ENCODE measurements around the gene KIRREL1. TPM values are rescaled to one million over a fixed set of nuclear protein-coding genes. Genes with fewer than 3 reads are reported as not detected.

KIRREL1 gene
- total RNA-seq, 1 experiment from 2014 or later: 42.4 TPM

- ATAC-seq (no peak), DNase-seq (ENCODE audit: low spot score) (no peak)
- ChIA-PET CTCF (interaction anchor here (11.6 to 14.7 kb wide), 4 partner anchors 6 to 150 kb away, joined by 347 to 820 read pairs (median 459); partner anchors contain the start of gene KIRREL1), POLR2A (no interaction called here)
- Mint-ChIP-seq H3K4me3 (no peak overlapping the region), H3K36me3 (peaks cover 3% of the 10 kb centered on the region; the same call in 1 of the 2 replicates), H3K27ac (no peak overlapping the region), H3K9me3 (no peaks in the 10 kb centered on the region), H3K4me1 (peaks cover 57% of the 10 kb centered on the region), H3K27me3 (ENCODE audit: low read depth) (peaks cover 43% of the 10 kb centered on the region)
- TF ChIP-seq ELF4 (CRISPR knock-in tag; IDR thresholded peaks at IDR 0.05; ENCODE audit: low read depth) (no peak), TEAD1 (CRISPR knock-in tag; IDR thresholded peaks at IDR 0.05) (no peak), ATF1 (CRISPR knock-in tag; IDR thresholded peaks at IDR 0.05) (no peak), TEAD4 (CRISPR knock-in tag; IDR thresholded peaks at IDR 0.05) (no peak)
These were observed 121.7 kb downstream of the KIRREL1 start for GRCh38 chr1:158115126-158115525.

- ChIA-PET CTCF (interaction anchor here (1.2 to 13.6 kb wide), 16 partner anchors 9 to 168 kb away, joined by 3 to 820 read pairs (median 12); partner anchors contain the start of gene KIRREL1), POLR2A (no interaction called here)
- DNase-seq (ENCODE audit: low spot score) (no peak), ATAC-seq (no peak)
- H3K27me3 Mint-ChIP-seq (ENCODE audit: low read depth): peaks cover 38% of the 10 kb centered on the region
- peak; percentile 75; the same call in 1 of the 2 replicates for TF ChIP-seq ZNF263 (CRISPR knock-in tag; IDR thresholded peaks at IDR 0.05; ENCODE audit: low read depth)
- TF ChIP-seq ZNF423 (CRISPR knock-in tag; IDR thresholded peaks at IDR 0.05): no peak
- no peak overlapping the region for H3K27ac Mint-ChIP-seq
- H3K4me3 Mint-ChIP-seq: no peak overlapping the region
- H3K9me3 Mint-ChIP-seq: no peaks in the 10 kb centered on the region
- H3K4me1 Mint-ChIP-seq: peaks cover 67% of the 10 kb centered on the region
- H3K36me3 Mint-ChIP-seq: peaks cover 3% of the 10 kb centered on the region; the same call in 1 of the 2 replicates
These were observed 123.1 kb downstream of the KIRREL1 start for GRCh38 chr1:158116311-158117167.

- no peaks in the 10 kb centered on the region for H3K36me3 Mint-ChIP-seq
- H3K27me3 Mint-ChIP-seq (ENCODE audit: low read depth): peaks cover 23% of the 10 kb centered on the region
- CTCF ChIA-PET: interaction anchor here (0.6 to 13.6 kb wide), 47 partner anchors 10 to 613 kb away, joined by 3 to 820 read pairs (median 6); partner anchors contain the start of genes CD1D and KIRREL1
- H3K4me3 Mint-ChIP-seq: peak overlapping the region; percentile 51
- no peak overlapping the region; the same call in none of the 2 replicates for H3K27ac Mint-ChIP-seq
- H3K4me1 Mint-ChIP-seq: peaks cover 61% of the 10 kb centered on the region
- DNase-seq (ENCODE audit: low spot score): peak; percentile 87
- peak; percentile 81 for ATAC-seq
- H3K9me3 Mint-ChIP-seq: no peaks in the 10 kb centered on the region
- POLR2A ChIA-PET: interaction anchor here (0.8 to 1.5 kb wide), 4 partner anchors 22 to 152 kb away, joined by 3 to 4 read pairs (median 3); no protein-coding TSS in a partner anchor
- TF ChIP-seq CREB1 (CRISPR knock-in tag; IDR thresholded peaks at IDR 0.05): no peak
- no peak for TF ChIP-seq E2F5 (CRISPR knock-in tag; IDR thresholded peaks at IDR 0.05)
- TF ChIP-seq HMGA2 (CRISPR knock-in tag; IDR thresholded peaks at IDR 0.05): no peak
- no peak for TF ChIP-seq SMAD3 (CRISPR knock-in tag; IDR thresholded peaks at IDR 0.05; ENCODE audit: borderline replicate concordance)
- peak; percentile 27; the same call in 1 of the 2 replicates for TF ChIP-seq ETV6 (CRISPR knock-in tag; IDR thresholded peaks at IDR 0.05)
- peak; percentile 54; the same call in 1 of the 2 replicates for TF ChIP-seq HMGXB4 (CRISPR knock-in tag; IDR thresholded peaks at IDR 0.05)
- TF ChIP-seq MYBL2 (CRISPR knock-in tag; IDR thresholded peaks at IDR 0.05): no peak
- no peak for TF ChIP-seq NR3C1 (CRISPR knock-in tag; conservative IDR thresholded peaks at IDR 0.05; ENCODE audit: low read depth)
- no peak for TF ChIP-seq FOXJ3 (CRISPR knock-in tag; IDR thresholded peaks at IDR 0.05; ENCODE audit: borderline replicate concordance)
- TF ChIP-seq JUN (CRISPR knock-in tag; IDR thresholded peaks at IDR 0.05): no peak
- TF ChIP-seq PRDM15 (CRISPR knock-in tag; IDR thresholded peaks at IDR 0.05): peak; percentile 46; the same call in 1 of the 2 replicates
- no peak for TF ChIP-seq ZNF425 (CRISPR knock-in tag; conservative IDR thresholded peaks at IDR 0.05)
- no peak for TF ChIP-seq CREM (CRISPR knock-in tag; IDR thresholded peaks at IDR 0.05)
- no peak for TF ChIP-seq NFATC4 (CRISPR knock-in tag; IDR thresholded peaks at IDR 0.05)
These were observed 124.6 kb downstream of the KIRREL1 start for GRCh38 chr1:158117854-158118704.

Data from WTC11 (cell line).